GM23338 (cell line): ENCODE data around the gene GLI1. TPM values are rescaled to one million over a fixed set of nuclear protein-coding genes. Genes with fewer than 3 reads are reported as not detected.

ENCODE experiments used
- ATAC-seq: fragments of 200-7000 bp; cut with Tn5 transposase; 3 replicates; pipeline ENCODE4 v1.9.1; 2020
- DNase-seq: peaks from one replicate; pipeline ENCODE4 v3.0.0-alpha.2; 2015; ENCODE audit warnings: low spot score
- H2AFZ ChIP-seq: fragments of 200-600 bp; sonication (generic); 2 replicates; pipeline ENCODE4 v1.8.0; 2016; ENCODE audit warnings: antibody characterized with exemption, mild to moderate bottlenecking, moderate library complexity
- H3F3A ChIP-seq: fragments of 200-600 bp; sonication (generic); replicated peaks from 2 replicates; pipeline ENCODE4 v1.8.0; 2017; ENCODE audit warnings: antibody characterized with exemption, mixed run types, low read depth
- H3K27ac ChIP-seq: fragments of 200-600 bp; sonication (generic); 2 replicates; pipeline ENCODE4 v1.6.1; 2016; ENCODE audit warnings: low read depth
- H3K27me3 ChIP-seq: fragments of 200-600 bp; sonication (generic); 2 replicates; pipeline ENCODE4 v1.8.0; 2016; ENCODE audit warnings: mild to moderate bottlenecking, mixed run types, moderate library complexity; ENCODE audit not compliant: insufficient read depth
- H3K36me3 ChIP-seq: fragments of 200-600 bp; sonication (generic); 2 replicates; pipeline ENCODE4 v1.8.0; 2016; ENCODE audit warnings: mild to moderate bottlenecking; ENCODE audit not compliant: insufficient read depth
- H3K4me1 ChIP-seq: fragments of 200-600 bp; sonication (generic); 2 replicates; pipeline ENCODE4 v1.8.0; 2016; ENCODE audit warnings: mild to moderate bottlenecking, moderate library complexity; ENCODE audit not compliant: insufficient read depth
- H3K4me2 ChIP-seq: fragments of 200-600 bp; sonication (generic); 2 replicates; pipeline ENCODE4 v1.7.1; 2017; ENCODE audit warnings: mixed run types
- H3K4me3 ChIP-seq: fragments of 200-600 bp; sonication (generic); 2 replicates; pipeline ENCODE4 v1.6.1; 2016; ENCODE audit warnings: mixed run types
- H3K79me2 ChIP-seq: fragments of 200-600 bp; sonication (generic); replicated peaks from 2 replicates; pipeline ENCODE4 v1.8.0; 2017; ENCODE audit warnings: mild to moderate bottlenecking; ENCODE audit not compliant: insufficient read depth
- H3K9me2 ChIP-seq: fragments of 200-600 bp; sonication (generic); 2 replicates; pipeline ENCODE4 v1.8.0; 2017; ENCODE audit not compliant: insufficient read depth
- H4K20me1 ChIP-seq: fragments of 200-600 bp; sonication (generic); replicated peaks from 2 replicates; pipeline ENCODE4 v1.8.0; 2017; ENCODE audit warnings: mild to moderate bottlenecking; ENCODE audit not compliant: insufficient read depth
- H3K27ac Mint-ChIP-seq: 2 replicates; pipeline ENCODE4 v1.8.0; 2020; ENCODE audit warnings: inconsistent platforms, mild to moderate bottlenecking, moderate library complexity, mixed read lengths
- H3K27me3 Mint-ChIP-seq: 3 replicates; pipeline ENCODE4 v1.8.0; 2022; ENCODE audit warnings: low read depth, mild to moderate bottlenecking, moderate library complexity, mixed read lengths, inconsistent platforms; ENCODE audit not compliant: insufficient read depth, poor library complexity
- H3K36me3 Mint-ChIP-seq: 3 replicates; pipeline ENCODE4 v1.8.0; 2021; ENCODE audit warnings: low read depth, mild to moderate bottlenecking, inconsistent platforms, moderate library complexity, mixed read lengths
- H3K4me1 Mint-ChIP-seq: 3 replicates; pipeline ENCODE4 v1.8.0; 2020; ENCODE audit warnings: mild to moderate bottlenecking, inconsistent platforms, mixed read lengths
- H3K4me3 Mint-ChIP-seq: 3 replicates; pipeline ENCODE4 v1.8.0; 2021; ENCODE audit warnings: moderate library complexity, mild to moderate bottlenecking, inconsistent platforms, mixed read lengths
- H3K9me3 Mint-ChIP-seq: 3 replicates; pipeline ENCODE4 v1.8.0; 2020; ENCODE audit warnings: moderate library complexity, mild to moderate bottlenecking, inconsistent platforms, mixed read lengths
- CREB1 ChIP-seq: fragments of 250-450 bp; sonication (Bioruptor Pico); IDR thresholded peaks from 2 replicates; pipeline ENCODE4 v1.5.0; 2020; ENCODE audit warnings: low read depth, mild to moderate bottlenecking, moderate library complexity
- EZH2phosphoT487 ChIP-seq: fragments of 200-600 bp; sonication (generic); IDR thresholded peaks from one replicate; pipeline ENCODE4 v1.8.1; 2018; ENCODE audit warnings: antibody characterized with exemption; ENCODE audit not compliant: unreplicated experiment
- NANOG ChIP-seq: IDR thresholded peaks from 2 replicates; pipeline ENCODE4 v1.6.1; 2016; ENCODE audit warnings: antibody characterized with exemption, borderline replicate concordance
- POLR2AphosphoS5 ChIP-seq: IDR thresholded peaks from 2 replicates; pipeline ENCODE4 v1.6.1; 2016; ENCODE audit warnings: antibody characterized with exemption, low read depth
- ZNF331 ChIP-seq: fragments of 250-450 bp; sonication (Bioruptor Pico); IDR thresholded peaks from 2 replicates; pipeline ENCODE4 v1.5.0; 2020; ENCODE audit warnings: low read depth, mild to moderate bottlenecking, moderate library complexity
- polyA plus RNA-seq: library from polyadenylated mRNA; unstranded; fragments of >200 nt; fragmentation: Nextera tagmentation; extraction: Ambion mirVana; gene quantifications from 2 replicates; pipeline ENCODE4 v1.2.1, GENCODE V29; 2016
- total RNA-seq: library from RNA; depleted of rRNA; stranded (reverse); fragments of >200 nt; shearing (Covaris generic); gene quantifications from 2 replicates; pipeline ENCODE4 v1.2.3, GENCODE V29; 2014
- TF ChIP-seq, protein P1 (sequence below): IDR thresholded peaks from 2 replicates; pipeline ENCODE4 v1.6.1; 2016; ENCODE audit warnings: antibody characterized with exemption

GLI1 gene
- total and polyA plus RNA-seq, 2 experiments from 2014 or later: 5.6 to 18.1 TPM

DNA sequence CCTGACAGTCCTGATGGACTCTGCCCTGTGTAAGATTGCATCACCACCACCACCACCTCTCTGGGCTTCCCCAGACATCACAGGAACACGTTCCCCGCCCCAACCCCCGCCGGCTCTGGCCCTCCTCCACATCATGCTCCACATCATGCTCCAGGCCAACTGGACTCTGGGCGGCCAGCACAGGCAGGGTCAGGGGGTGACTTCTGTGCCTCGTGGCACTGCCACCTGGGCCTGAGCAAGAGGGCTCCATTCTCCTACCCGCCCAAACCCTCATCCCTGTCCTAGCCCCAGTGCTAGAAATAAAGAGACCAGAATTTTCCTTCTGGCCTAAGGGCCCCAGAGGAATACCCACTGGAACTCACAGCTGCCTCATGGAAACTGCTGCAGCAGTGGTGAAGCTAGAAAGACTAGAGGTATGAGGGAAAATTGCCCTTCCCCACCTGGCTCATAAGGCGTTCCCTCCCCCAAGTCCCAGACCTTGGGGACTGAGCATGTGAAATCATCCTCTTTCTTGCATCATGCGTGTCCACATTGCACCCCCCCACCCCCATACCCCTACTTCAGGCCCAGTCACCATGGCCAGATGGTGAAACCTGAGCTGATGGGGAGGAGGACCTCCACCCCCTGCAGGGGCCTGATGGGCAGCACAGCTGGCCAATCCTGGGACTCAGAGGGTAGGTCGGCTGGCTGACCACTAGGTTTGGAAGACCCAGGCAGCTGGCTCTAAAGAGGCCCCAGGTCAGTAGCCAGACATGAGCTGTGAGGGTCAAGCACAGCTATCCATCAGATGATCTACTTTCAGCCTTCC, 4.8 kb upstream of the GLI1 start, which contains the start of gene INHBE:
Gene INHBE (plus strand): TSS at position 742 of the 808 bp plus-strand sequence. CDS start 230 bp downstream, outside the sequence.
- ATAC-seq: peak; percentile 56
- Histone ChIP-seq H3K36me3 (no peaks in the 10 kb centered on the region), H2AFZ (no peak within 1 kb of the TSS), H3K79me2 (peaks cover 19% of the 10 kb centered on the region), H3K4me3 (peak within 1 kb of the TSS; percentile 86), H3K4me1 (peaks cover 60% of the 10 kb centered on the region), H3K9me2 (no peaks in the 10 kb centered on the region), H3K4me2 (peak within 1 kb of the TSS; percentile 99), H4K20me1 (no peaks in the 10 kb centered on the region), H3K27ac (peak within 1 kb of the TSS; percentile 99), H3K27me3 (no peaks in the 10 kb centered on the region), H3F3A (peaks cover 10% of the 10 kb centered on the region; the same call in 1 of the 2 replicates)
- Mint-ChIP-seq H3K36me3 (peaks cover 23% of the 10 kb centered on the region), H3K4me3 (peak within 1 kb of the TSS; percentile 82), H3K27me3 (peaks cover 36% of the 10 kb centered on the region), H3K4me1 (peaks cover 60% of the 10 kb centered on the region), H3K27ac (peak within 1 kb of the TSS; percentile 100), H3K9me3 (no peaks in the 10 kb centered on the region; the same call in 2 of the 3 replicates)
- peak; percentile 97 for DNase-seq
- TF ChIP-seq EZH2phosphoT487 (no peak), CREB1 (CRISPR knock-in tag) (peak; percentile 62), POLR2AphosphoS5 (peak; percentile 90), NANOG (no peak)

GRCh38 chr12:57455374-57456144, 4.0 kb upstream of the GLI1 start:
- peaks cover 40% of the 10 kb centered on the region for H3K27me3 Mint-ChIP-seq
- Histone ChIP-seq H3K4me1 (peaks cover 60% of the 10 kb centered on the region), H2AFZ (no peak overlapping the region), H3K36me3 (no peaks in the 10 kb centered on the region), H4K20me1 (no peaks in the 10 kb centered on the region), H3K4me3 (peak overlapping the region; percentile 86), H3K27ac (peak overlapping the region; percentile 82), H3F3A (peaks cover 15% of the 10 kb centered on the region), H3K9me2 (no peaks in the 10 kb centered on the region), H3K79me2 (peaks cover 23% of the 10 kb centered on the region), H3K27me3 (no peaks in the 10 kb centered on the region), H3K4me2 (peak overlapping the region; percentile 99)
- peak overlapping the region; percentile 82 for H3K4me3 Mint-ChIP-seq
- DNase-seq: no peak
- peaks cover 23% of the 10 kb centered on the region for H3K36me3 Mint-ChIP-seq
- peaks cover 63% of the 10 kb centered on the region for H3K4me1 Mint-ChIP-seq
- TF ChIP-seq POLR2AphosphoS5 (no peak; the same call in 1 of the 2 replicates), NANOG (no peak), ZNF331 (CRISPR knock-in tag) (no peak)
- TF ChIP-seq, protein P1, sequence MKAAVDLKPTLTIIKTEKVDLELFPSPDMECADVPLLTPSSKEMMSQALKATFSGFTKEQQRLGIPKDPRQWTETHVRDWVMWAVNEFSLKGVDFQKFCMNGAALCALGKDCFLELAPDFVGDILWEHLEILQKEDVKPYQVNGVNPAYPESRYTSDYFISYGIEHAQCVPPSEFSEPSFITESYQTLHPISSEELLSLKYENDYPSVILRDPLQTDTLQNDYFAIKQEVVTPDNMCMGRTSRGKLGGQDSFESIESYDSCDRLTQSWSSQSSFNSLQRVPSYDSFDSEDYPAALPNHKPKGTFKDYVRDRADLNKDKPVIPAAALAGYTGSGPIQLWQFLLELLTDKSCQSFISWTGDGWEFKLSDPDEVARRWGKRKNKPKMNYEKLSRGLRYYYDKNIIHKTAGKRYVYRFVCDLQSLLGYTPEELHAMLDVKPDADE: 0 out of 2 replicates have a peak, but pooled peaks have one; percentile 46
- H3K9me3 Mint-ChIP-seq: no peaks in the 10 kb centered on the region; the same call in 2 of the 3 replicates
- peak overlapping the region; percentile 100 for H3K27ac Mint-ChIP-seq
- peak; percentile 17 for ATAC-seq
